HG02763 (cell line): ENCODE results near the gene RAD18.

Source experiments
- ATAC-seq: cut with Tn5 transposase; IDR thresholded peaks from one replicate; pipeline ENCODE4 v1.9.1; 2021; ENCODE audit warnings: mild to moderate bottlenecking, moderate library complexity; ENCODE audit not compliant: unreplicated experiment

RAD18 gene

GRCh38 chr3:8966820-8967348 lies 3.6 kb upstream of the RAD18 start:
- ATAC-seq, result no peak

GRCh38 chr3:8966150-8966819 lies 3.0 kb upstream of the RAD18 start:
- no peak for ATAC-seq

DNA sequence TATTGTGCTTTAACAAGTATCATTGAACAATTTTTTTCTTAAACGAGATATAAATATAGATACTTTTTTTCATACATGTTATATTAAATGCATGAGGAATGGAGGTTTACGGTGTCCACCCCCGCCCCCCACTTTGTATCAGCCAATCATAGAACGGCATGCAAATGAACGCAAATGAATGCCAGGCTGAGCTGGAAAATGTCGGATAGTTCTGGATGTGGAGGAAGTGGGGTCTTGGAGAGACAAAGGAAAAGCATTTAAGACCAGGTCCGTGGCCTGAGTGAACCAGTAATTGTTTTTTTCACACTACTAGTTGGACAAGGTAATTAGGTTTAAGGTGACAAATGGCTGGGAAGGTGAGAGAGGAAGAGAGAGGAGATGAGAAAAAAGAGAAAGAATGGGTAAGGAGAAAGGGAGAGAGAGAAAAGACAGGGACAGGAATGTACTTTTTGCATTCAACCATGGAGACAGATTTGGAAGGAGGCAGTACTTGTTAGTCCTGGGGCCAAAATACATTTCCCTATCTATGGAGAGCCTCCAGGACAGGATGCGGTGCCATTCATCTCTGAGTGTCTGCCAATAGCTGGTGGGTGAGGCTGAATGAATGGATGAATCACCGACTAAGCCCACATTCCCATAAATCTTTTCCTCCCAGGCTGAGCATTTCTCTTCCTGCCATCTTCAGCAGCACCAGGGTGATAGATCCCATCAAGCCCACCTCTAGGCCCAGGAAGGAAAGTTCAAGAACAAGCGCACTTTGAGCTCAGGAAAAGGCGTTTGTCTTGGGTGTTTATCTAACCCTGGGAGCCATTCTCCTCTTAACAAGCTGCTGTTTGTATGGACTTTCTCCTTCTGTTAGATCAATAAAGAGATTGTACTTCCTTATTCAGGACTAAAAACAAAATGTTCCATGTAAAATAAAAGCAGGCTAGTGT lies 1.4 kb upstream of the RAD18 start:
- no peak for ATAC-seq

DNA sequence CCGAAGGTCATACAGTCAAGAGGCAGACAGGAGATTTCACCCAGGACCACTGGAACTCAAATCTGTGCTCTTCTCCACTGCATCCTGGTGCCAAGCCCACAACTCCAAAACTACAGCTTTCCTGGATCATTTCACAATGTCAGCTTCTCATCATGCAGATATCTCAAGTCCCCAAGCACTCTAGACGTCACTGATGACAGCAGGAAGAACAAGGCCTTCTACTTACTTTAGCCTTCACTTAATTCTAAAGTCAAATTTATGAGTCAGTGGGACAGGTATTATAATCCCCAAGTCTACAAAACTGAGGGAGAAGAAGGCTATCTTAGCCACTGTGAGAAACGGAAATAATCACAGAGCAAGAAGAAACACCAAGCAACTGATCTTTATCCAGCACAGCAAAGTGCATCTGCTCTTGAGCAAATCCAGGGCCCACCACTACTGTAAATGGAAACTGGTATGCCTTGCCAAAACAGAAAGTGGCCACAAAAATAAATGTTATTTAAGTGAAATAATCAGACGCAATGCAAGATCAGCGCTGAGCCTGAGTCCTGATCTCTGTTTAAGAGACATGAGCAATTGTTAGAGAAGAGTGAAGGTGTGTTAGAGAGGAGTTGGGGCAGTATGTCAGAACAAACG lies 928 bp downstream of the RAD18 start:
- no peak for ATAC-seq

- no peak for ATAC-seq
Measured at GRCh38 chr3:8959668-8960067, 3.6 kb downstream of the RAD18 start.

- peak; percentile 83 for ATAC-seq
Measured at GRCh38 chr3:8954938-8955763, 8.1 kb downstream of the RAD18 start.

- ATAC-seq, result no peak
Measured at GRCh38 chr3:8953313-8953712, 10.0 kb downstream of the RAD18 start.

DNA sequence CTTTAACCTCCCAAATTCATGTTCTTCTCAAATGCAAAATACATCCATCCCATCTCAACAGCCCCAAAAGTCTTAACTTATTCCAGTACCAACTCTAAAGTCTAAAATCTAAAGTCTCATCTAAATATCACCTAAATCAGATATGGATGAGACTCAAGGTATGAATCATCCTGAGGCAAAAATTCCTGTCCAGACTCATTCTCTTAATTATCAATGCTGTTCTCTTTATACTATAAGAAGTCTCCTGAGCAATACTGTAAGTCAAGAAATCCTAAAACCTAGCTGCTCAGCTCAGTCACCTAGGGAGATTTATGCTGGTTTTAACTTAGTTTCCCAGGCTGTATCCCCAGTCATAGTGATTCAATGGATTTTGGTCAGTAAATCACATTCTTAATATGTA lies 11.1 kb downstream of the RAD18 start:
- ATAC-seq, result no peak

- no peak for ATAC-seq
Measured at GRCh38 chr3:8945890-8946600, 17.2 kb downstream of the RAD18 start.

DNA sequence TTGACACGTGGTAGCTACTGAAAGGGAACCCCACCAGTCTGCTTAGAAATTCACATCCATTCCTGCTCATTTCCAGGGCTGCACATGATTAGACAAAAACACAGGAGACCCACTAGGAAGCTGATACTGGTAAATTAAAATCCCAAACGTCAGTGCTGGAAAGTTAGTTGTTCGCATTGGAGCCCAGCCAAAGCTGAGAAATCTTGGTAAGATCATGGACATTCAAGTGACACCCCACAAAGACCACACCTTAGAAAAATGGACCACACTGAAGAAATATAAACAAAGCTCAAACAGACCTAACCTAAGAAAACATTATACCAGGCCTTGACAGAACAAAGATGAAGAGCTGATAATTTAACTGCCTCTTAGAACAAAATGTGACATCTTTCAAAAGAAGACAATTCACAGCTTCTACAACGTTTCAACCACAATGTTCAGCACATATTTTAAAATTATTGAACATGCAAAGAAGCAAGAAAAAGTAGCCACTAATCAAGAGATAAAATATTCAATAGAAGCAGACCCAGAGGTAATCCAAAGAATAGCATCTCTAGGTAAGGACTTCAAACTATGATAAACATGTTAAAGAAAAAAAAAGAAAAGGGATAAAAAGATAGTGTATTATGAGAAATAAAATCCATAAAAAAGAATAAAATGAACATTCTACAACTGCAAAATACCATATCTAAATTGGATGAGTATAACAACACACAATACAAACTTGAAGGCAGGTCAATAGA lies 20.4 kb downstream of the RAD18 start:
- ATAC-seq, result no peak

- no peak for ATAC-seq
Measured at GRCh38 chr3:8942115-8942514, 21.2 kb downstream of the RAD18 start.

DNA sequence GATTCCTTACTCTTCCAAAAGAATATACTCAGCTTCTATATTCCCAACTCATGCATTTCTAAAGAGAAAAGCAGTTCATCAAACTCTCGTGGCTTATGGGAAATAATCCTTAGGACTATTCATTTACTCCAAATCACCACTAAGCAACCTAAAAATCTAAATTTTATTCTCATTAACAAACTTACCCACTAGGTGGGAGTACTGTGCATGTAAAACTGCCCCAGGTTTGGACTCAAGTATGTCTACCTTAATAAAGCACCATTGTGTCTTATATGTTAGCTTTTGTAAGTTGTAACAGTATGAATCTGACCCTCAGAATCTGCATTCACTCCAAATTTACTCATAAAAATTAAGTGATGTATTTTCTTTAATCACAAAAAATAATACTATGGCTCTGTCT lies 25.3 kb downstream of the RAD18 start:
- ATAC-seq, result no peak

- no peak for ATAC-seq
Measured at GRCh38 chr3:8937064-8938020, 25.9 kb downstream of the RAD18 start.

DNA sequence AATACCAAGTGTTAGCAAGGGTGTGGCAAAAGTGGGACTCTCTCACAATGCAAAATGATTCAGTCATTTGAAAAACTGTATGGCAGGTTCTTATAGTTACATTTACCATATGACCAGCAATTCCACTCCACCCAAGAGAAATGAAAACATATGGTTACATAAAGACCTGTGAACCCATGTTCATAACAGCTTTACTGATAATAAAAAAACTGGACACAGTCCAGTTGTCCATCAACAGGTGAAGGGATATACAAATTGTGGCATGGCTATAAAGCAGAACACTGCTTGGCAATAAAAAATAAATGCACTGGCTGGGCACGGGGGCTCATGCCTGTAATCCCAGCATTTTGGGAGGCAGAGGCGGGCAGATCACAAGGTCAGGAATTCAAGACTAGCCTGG lies 30.8 kb downstream of the RAD18 start:
- ATAC-seq, result no peak

GRCh38 chr3:8931342-8931741 lies 31.9 kb downstream of the RAD18 start:
- no peak for ATAC-seq

DNA sequence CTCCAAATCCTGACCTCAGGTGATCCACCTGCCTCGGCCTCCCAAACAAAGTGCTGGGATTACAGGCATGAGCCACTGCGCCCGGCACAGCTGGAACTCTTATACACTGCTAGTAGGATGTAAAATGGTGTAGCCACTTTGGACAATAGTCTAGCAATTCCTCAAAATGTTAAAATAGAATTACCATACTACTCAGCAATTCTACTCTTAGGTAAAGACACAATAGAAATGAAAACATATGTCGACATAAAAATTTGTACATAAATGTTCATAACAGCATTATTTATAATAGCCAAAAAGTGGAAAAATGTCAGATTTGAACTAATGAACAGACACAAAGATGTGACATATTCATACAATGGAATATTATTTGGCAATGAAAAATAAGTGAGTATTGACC lies 33.4 kb downstream of the RAD18 start:
- no peak for ATAC-seq

DNA sequence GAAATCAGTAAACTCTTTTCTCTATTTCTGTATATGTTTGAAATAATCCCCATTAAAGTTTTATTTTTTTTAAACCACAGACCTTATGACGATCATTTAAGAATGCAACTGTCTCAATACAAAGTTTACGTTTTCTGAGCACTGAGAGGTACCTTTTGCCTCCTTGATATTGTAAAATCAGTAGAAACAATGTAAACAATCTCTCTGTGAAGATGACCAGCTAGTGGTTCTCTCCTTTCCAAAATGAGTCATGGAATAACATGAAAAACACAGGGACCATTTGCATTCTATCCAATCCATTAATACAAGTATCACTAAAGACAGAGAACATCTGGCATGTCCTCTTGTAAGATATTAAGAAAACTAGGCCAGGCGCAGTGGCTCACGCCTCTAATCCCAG lies 48.8 kb downstream of the RAD18 start:
- no peak for ATAC-seq

GRCh38 chr3:8911781-8912180 lies 51.5 kb downstream of the RAD18 start:
- no peak for ATAC-seq
